ENCODE measurements around the gene NFATC2.

DNA sequence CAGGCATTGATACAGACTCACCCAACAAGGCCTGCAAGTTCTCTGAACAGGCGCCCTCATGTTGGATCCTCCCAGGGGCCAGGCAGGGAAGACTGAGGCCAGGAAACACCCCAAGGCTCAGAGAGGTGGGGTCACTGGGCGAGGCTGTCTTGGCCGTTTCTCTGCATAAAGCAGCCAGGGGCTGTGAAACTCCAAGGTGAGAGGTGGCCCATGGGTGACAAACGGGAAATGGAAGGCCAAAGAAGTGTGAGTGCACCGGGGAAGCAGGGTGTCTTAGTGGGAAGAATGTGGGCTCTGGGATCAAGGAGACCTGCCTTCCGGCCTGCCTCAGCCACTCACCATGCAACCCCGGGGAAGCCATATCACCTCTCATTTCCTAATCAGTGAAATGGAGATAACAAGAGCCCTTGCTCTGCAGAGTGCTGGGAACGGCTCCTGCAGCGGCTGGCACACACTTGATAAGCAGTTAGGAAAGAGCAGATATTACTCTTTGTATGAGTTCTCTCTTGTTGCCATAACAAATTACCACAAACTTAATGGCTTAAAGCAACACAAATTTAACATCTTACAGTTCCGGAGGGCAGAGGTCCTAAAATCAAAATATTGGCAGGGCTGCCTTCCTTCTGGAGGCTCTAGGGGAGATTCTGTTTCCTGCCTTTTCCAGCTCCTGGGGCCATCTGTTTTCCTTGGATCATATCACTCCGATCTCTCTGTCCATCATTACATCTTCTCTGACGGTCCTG is 168.6 kb downstream of the NFATC2 start:
- TF ChIP-seq, protein P1, sequence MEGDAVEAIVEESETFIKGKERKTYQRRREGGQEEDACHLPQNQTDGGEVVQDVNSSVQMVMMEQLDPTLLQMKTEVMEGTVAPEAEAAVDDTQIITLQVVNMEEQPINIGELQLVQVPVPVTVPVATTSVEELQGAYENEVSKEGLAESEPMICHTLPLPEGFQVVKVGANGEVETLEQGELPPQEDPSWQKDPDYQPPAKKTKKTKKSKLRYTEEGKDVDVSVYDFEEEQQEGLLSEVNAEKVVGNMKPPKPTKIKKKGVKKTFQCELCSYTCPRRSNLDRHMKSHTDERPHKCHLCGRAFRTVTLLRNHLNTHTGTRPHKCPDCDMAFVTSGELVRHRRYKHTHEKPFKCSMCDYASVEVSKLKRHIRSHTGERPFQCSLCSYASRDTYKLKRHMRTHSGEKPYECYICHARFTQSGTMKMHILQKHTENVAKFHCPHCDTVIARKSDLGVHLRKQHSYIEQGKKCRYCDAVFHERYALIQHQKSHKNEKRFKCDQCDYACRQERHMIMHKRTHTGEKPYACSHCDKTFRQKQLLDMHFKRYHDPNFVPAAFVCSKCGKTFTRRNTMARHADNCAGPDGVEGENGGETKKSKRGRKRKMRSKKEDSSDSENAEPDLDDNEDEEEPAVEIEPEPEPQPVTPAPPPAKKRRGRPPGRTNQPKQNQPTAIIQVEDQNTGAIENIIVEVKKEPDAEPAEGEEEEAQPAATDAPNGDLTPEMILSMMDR (IDR thresholded peaks at IDR 0.05; ENCODE audit: low read depth, low read length, poor library complexity, severe bottlenecking) = no peak
- TF ChIP-seq EZH2phosphoT487 (IDR thresholded peaks at IDR 0.05; ENCODE audit: borderline replicate concordance, low read length) = no peak

All from DOHH2 (cell line).